Stimulated activated CD4-positive, alpha-beta T cell treated with anti-CD3 and anti-CD28 coated beads, TNF-alpha, amount 100 ng/mL, for 48 hours (primary cell): ENCODE data around the gene PIGC.

Source experiments
- DNase-seq, 3 donors: peaks; one replicate each; pipeline ENCODE4 v3.0.0-alpha.2; 2020; ENCODE audit warnings: low read depth in 3 of 3

PIGC gene

DNA sequence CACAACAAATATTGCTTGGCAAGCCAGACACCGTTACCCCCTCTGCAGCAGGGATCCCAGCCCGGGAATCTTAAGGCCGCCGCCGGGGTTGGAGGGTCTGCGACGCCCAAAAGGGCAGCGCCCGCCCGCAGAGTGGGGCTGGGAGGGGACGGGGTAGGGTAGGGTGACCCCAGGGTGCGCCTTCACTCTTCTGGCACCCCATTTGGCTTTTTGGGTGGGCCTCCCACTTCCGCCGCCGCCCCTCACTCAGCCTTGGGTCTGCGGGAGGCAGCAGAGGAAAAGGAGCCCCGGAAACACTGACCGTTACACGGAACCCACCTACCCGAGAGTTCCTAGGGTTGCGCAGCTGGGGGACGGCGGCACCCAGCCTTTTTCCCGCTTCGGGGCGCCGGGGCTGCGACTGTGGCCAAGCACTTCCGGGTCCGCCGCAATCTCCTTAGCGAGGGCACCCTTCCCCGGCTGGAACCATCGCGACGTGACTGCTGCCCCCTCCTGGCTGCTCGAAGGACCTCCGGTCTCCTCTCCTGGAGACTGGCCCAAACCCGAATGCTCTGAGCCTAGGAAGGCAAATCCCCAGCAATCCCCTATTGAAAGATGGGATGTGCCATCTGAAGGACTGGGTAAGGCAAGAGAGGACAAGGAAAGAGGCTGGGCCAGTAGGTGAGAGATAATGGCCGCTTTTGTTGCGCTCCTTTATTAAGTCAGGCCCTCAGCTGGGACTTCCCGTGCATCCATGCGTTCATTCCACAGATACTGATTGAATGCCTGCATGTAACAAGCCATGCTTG is at the start of gene PIGC:
Gene PIGC, minus strand, starts transcription at position 404 of the 788 bp plus-strand sequence. CDS start 1,447 bp downstream, outside the sequence.
- peak; percentile 87 to 92 (median 87) for DNase-seq

DNA sequence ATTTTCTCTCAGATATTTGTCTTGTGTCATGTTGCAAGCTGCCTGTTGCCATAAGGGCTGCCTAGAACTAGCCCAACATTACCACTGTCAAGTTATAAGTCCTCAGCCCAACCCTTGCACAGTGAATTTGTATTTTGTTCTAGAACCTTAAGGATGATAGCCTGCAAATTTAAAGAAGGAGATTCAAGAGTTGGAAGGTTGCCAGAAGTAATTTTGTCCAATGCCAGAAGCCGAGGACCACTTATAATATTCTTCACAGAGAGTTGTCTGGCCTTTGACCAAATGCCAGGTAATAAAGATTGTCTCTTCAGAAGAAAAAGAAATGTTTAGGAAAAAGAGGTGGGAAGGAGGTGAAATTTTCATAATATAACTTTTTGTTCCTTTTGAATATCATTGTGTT is 48.6 kb upstream of the PIGC start:
- DNase-seq = no peak

DNA sequence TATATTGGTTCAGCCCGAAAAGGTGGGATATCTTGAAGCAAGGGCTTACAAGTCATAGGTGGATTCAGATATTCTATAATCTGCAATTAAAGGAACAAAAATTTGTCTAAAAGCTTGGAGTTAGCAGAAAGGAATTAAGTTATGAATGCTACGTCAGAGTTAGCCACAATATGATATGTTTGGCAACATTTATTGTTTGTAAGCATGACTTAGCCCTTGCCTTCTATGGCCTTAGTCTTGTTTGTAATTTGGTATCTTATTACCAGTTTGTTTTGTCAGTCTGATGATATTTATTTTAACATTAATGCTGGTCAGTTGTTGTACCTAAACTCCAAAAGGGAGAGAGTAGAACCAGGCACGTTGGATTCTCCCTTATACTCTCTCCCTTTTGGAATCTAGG is 46.0 kb upstream of the PIGC start:
- no peak for DNase-seq

DNA sequence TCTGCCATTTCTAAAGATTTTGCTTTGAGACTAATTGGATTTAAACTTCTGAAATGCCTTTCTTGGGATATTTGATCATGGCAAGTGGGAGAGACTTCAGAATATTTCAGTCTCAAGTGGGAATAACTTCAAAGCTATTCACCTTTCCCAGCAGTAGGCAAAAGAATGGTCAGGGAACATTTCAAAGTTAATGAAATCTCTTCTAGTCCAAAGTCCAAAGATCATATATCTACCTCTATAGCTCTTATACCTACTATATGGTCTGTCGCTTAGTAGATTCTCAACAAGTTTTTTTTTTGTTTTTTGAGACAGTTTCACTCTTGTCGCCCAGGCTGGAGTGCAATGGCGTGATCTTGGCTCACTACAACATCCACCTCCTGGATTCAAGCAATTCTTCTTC is 44.5 kb upstream of the PIGC start:
- no peak for DNase-seq

DNA sequence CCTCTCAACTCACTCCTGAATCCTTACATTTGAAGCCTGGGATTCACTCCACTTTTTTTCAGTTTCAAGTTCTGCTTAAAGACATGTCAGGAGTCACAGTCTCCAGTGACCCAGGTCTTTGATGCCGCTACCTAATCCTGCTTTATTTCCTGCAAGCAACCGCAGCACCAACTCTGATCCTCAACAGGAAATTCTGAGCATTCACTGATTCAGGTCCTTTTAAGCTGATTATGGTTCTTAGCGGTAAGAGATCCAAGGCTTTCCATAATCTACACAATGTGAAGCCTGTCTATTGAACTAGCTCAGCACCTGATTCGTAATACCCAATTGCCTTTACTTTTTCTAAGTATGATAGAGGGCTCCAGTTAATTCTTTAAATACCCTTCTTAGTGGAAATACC is 43.7 kb upstream of the PIGC start:
- no peak for DNase-seq

DNA sequence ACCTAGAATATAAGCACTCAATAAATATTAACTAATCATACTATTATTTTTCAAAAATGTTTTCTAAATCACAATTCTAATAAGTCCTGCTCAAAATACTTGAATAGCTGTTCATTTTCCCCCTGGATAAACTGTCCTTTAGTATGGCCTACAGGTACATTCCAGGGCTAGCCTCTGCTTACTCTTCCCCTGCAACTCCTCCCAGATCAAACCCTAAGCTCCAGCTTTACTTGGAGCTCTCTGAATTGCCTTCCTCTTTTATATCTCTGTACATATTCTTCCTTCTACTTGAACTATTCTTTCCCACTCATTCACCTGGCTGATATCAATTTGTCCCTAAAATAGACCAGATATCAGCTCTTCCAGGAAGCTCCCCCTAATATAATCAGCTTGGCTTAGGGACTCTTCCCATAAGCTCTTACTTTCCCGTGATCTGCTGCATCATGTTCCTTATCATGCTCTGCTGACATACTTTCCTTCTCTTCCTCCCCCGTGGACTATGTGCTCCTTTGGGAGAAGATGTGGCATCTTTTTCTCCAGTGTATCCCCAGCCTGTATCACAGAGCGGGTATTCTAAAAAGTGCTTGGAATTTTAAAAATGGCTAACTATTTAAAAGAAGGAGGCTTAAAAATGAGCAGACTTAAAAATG is 43.1 kb upstream of the PIGC start:
- no peak for DNase-seq

DNA sequence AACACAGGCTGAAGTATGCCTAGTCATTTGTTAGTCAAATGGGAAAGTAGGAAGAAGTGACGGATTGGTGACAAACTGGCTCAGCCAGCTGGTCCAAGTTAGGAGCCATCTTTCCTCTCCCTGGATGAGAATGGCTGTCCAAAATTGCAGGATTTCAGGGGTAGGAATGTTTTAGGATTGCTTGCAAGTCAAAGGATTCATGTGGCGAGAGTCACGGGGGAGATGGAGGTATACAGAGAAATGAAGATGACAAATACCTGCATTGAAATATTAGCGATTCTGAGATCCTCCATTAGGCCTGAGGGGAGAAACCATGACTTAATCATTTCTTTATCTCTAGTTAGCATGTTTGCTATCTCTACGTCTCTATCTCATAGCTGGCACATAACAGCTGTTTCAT is 41.8 kb upstream of the PIGC start:
- no peak for DNase-seq

DNA sequence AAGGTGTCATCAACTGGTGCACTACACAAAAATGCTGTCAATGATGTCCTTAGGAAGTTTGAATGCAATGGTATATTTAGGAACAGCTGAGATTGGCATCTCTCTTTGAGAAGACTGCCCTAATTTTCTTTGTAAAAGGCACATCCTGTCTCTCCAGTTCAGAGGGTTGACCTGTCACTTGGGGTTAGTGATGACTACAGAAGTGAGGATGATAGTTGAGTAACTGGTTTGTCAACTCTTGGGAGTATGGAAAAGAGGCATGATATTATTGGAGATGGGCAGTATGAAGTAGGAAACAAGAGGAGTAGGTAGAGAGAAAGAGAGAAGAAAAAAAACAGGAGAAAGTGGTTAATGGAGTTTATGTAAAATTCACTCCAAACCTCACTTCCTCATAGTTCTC is 40.4 kb upstream of the PIGC start:
- DNase-seq = no peak

DNA sequence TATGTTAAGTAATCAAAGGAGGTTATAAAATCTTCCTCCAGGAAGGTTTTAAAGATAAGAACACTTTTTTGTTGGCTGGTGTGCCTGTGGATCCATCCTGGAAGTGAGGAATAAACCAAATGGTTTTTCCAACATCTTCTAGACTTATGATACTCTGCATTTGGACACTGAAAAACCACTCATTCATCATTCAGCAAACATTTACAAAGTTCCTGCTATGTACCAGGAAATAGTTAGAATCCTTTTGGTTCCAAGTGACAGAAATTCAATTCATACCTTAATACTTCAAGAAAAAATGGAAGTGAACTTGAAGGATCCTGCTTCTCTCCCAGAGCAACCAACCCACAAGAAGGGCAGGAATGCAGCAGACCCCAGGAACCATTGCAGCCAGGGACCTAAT is 39.6 kb upstream of the PIGC start:
- DNase-seq = no peak

DNA sequence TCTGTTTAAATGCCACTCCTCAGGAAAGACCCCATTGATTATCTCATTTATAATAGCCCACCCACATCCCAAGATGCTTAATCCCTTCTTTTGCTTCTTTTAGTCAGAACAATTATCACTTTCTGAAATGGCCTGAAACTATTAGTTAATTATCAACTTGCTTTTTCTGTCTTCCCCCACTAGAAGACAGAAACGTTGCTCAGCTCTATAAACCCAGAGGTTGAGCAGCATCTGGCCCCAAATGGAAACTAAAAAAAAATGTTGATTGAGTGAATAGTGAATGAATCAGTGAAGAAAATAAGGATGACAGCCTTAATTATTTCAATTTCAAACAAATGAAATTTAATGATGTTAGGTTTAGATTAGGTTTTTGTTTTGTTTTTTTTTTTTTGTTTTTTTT is 38.2 kb upstream of the PIGC start:
- no peak for DNase-seq

DNA sequence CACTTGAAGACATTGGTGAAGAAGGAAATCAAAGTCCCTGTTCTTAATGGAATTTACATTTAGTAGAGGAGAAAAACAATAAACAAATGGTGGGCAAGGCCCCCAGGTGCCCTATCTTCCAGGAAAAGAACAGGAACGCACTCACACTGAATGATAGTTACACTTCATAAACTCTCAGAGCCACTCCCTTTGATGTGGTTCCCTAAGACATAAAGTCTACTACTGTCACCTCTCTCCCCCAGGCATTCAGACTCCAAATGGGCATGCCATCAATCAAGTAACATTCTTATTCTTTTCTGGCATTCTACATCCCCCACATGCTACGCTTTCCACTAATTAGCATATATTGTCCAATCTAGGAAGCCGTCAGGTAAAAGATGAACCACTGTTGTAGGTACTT is 36.6 kb upstream of the PIGC start:
- DNase-seq = no peak

DNA sequence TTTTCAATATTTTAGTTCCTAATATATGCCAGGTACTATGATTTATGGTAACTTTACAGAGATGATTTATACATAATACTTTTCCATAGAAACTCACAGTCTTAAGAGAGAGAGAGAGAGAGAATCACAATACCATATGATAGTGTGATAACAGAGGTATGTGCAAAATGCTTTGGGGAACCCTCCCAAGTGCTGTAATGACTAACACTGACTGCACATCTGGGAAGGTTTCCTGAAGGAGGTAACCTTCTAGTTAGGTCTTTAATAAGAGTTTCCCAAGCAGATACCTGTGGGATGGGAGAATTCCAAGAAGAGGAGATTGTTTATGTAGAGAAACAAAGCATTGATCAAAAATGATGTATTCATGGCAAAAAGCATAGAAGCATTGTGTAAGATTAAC is 34.6 kb upstream of the PIGC start:
- no peak for DNase-seq

DNA sequence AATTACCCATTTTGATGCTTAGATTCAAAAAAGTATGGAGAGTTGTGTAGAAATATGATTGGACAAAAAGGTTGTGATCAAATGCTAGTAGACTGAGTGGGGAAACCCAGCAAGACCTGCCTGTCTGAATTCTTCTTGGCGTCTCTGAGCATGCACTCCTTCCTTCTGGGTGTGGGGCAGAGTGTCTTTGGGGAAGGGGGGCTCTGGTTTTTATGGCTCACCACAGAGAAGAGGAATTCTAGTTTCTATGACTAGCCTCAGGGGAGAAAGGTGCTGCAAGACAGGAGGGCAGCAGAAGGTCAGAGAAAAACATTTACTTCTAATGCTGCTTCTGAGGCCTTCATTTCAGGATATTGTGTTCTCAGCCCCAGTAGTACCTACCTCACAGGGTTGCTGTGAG is 33.9 kb upstream of the PIGC start:
- no peak for DNase-seq

DNA sequence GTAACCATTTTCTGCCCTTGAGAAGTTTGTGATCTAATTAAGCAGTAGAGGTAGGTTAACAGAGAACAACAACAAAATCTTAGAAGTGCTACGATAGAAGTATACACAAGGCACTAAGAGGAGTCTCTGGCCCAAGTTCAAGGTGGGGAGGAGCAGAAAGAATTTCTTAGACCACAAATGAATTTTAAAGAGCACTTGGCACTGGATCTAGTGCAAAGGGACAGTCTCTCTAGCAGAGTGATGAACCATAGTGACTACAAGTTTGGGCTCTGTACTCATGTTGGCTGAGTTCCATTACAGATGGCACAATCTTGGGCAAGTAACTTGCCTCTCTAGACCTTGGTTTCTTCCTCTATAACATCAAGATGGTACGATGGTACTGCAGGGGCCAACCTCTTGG is 33.3 kb upstream of the PIGC start:
- no peak for DNase-seq

DNA sequence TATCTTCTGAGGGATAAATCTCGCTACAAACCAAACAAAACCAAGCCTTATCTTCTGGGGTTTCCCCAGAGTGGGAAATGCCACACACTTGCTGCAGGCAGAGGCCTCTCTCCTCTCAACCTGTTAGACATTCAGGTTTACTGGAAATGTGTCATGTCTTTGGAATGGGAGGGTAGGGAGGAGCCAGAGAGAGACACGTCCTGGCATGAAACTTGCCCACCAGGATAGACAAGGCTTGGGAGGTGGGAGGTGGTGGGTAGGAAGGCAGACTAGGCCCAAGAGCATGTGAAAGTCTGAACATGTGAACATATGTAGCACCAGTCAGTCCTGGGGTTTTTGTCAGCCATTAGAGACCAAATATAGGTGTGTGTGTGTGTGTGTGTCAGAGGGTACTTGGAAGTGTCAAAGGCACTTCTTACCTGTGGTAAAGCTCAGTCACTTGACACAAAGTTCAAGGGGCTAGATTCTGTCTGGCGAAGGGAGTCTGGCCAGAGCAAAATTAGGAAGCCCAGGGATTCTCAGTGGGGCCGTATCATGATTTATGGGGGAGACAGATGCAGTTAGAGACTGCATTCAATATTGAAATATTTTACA is 32.4 kb upstream of the PIGC start:
- no peak for DNase-seq

DNA sequence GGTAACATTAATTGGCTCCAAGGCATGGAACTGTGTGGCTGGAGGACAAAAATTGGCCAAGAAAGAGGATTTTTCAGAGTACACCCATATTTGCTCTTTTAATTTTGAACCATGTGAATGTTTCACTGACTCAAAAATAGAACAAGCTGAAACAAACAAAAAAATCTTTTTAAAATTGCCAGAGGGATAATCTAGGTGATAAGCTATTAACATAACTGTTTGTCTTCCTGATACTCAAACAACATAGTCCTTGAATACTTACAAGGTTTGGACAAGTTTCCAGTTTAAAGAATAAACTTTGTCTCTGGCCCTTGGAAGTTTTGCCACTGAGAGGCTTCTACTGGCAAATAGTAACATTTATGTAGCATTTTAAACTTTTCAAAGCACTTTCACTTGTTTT is 30.0 kb upstream of the PIGC start:
- no peak for DNase-seq

DNA sequence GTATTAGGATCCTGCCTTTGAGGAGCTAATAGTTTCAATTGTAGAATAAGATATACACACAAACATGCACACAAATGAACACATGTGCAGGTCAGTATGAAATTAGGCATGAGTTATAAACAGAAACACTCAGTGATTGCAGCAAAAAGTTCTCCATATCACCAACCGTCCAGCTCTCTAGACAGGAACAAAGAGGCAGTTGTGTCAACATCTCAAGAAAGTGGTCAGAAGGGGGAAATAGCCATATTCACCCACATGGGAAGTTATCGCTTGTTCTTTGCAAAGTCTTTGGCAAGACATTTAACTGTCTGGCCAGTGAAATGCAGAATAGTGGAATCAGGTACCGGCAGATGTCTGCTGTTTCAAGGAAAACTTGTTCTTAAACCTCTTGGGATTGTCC is 29.4 kb upstream of the PIGC start:
- DNase-seq = no peak

DNA sequence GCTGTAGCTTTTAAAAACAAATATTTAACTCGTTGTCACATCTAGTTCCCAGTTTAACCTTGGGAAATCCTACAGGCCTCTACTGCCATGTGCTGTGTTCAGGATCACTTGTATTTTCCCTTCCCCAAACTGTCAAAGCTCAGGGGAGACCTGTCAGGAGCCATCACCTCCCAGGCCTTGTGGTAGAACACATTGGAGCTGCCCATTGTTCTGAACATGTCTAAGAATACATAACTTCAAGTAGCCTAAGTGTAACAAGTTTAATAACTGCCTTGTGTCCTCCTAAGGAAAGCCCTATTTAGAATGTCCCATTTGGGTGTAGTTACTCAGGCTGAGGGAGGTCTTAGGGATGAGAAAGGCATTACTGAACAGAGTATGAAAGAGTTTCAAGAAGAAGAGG is 28.6 kb upstream of the PIGC start:
- DNase-seq = no peak

DNA sequence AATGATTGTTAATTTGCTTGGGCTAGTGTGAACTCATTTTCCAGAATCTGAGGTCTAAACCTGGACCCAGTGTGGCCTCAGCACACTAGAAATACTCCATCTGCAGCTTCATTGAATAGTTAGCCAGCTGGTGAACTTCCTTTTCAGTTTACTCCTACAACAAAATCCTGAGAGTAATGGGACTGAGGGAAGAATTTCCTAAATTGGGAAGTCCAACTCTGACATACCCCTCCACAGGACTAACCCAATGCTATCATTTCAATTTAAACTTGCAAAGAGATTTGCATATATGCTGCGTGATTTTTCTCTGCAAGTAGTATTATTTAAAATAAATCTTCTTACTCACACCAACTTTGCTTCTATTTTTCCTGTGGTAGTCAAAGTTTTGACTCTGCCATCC is 27.8 kb upstream of the PIGC start:
- no peak for DNase-seq

DNA sequence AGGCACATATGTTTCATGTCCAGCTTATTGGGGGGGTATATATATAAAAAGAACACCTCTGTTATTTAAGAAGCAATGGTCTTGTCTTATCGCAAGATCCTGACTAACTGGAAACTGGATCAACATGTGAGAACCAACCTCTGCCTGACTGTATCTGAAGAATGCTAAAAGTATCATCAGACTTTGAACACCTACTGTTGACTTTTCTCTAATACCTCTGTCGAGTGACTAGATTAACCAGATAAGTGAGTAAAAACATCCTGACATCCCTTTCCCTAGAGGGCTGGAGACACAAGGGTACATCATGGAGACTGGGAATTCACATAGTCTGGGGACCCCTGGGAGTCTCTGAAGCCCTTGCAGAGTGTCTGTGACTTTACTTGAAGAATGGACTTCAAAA is 26.3 kb upstream of the PIGC start:
- no peak for DNase-seq

DNA sequence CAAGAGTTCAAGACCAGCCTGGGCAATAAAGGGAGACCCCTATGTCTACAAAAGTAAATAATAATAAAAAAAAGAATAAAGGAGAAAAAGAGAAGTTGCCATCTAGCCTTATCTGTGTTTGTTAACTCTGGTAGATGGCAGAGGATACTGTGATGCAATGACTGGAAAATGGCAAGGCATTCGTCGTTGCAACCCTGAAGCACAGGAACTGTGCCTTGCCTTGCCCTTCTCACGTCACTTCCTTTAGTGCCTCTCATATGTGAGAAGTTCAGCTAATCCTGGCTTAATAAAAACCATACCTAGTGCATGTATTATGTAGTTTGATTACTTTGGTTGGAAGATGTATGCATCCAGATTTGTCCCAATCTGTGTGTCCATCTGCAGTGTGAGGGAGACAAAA is 25.8 kb upstream of the PIGC start:
- DNase-seq = no peak

DNA sequence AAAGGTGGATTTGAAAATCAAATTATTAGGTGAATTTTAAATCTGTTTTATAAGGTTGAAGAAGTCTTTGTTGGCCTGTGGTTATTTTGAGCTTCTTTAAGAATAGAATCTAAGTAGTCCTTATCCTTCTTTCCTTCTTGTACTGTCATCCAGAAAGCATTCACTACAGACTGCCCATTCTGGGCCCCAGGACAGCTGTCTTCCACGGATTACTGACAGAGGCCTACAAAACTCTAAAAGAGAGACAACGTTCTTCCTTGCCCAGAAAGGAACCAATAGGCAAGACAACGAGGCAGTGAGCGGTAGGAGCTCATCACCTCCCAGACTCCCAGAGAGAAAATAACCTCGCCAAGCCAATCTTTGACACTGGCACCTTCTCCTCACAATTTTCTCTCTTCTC is 24.4 kb upstream of the PIGC start:
- no peak for DNase-seq

DNA sequence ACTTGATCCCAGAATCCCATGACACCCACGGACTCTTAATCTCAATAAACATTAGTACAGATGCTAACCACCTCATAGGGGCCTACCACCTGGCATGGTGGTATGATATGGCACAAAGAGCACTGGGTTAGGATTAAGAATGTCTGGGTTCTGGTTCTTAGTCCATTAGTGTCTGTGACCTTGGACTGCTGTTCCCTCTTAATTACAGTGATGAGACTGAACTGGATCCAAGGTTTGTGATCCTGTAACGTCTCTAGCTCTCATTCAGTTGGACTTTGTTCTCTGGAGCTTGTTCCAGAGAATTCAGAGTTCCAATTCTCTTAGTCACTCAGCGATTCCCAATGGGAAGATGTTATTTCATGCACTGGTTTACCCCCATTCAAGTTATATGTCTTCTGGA is 23.6 kb upstream of the PIGC start:
- no peak for DNase-seq
